HepG2 (cell line): ENCODE results near the gene HSD17B8. TPM values are rescaled to one million over a fixed set of nuclear protein-coding genes. Genes with fewer than 3 reads are reported as not detected.

Experiments
- EED ChIP-seq: sonication (generic); formaldehyde crosslinking; IDR thresholded peaks from 2 replicates; pipeline ENCODE4 v1.5.0; 2020; ENCODE audit warnings: mild to moderate bottlenecking, missing genetic modification reagents
- FOXO1 ChIP-seq: sonication (generic); formaldehyde crosslinking; IDR thresholded peaks from 2 replicates; pipeline ENCODE4 v1.4.0; 2020; ENCODE audit warnings: missing genetic modification reagents
- IKZF1 ChIP-seq: fragments of 450-650 bp; IDR thresholded peaks from 2 replicates; pipeline ENCODE4 v1.7.1; 2016
- KLF15 ChIP-seq: sonication (generic); formaldehyde crosslinking; IDR thresholded peaks from 2 replicates; pipeline ENCODE4 v1.8.1; 2023; ENCODE audit warnings: borderline replicate concordance, mild to moderate bottlenecking, inconsistent platforms, missing genetic modification reagents, mixed read lengths
- KLF6 ChIP-seq: IDR thresholded peaks from 2 replicates; pipeline ENCODE4 v1.8.0; 2016; ENCODE audit warnings: missing biosample characterization, missing genetic modification reagents
- MAFK ChIP-seq, 2 experiments: IDR thresholded peaks in 1 of 2; conservative IDR thresholded peaks in 1 of 2; 2 replicates each; pipeline ENCODE4 v1.6.1; 2011; ENCODE audit warnings: improper control_type of control experiment in 2 of 2, low read length in 2 of 2
- MAZ ChIP-seq, 2 experiments: sonication (generic) in 1 of 2; formaldehyde crosslinking in 1 of 2; IDR thresholded peaks; 2 replicates each; pipeline versions ENCODE4 v1.5.0 to v1.6.1; 2012 to 2020; ENCODE audit warnings: low read depth in 2 of 2, mild to moderate bottlenecking in 2 of 2, borderline replicate concordance in 1 of 2, improper control_type of control experiment in 1 of 2, low read length in 1 of 2, missing genetic modification reagents in 1 of 2, moderate library complexity in 1 of 2
- REXO4 ChIP-seq: sonication (generic); formaldehyde crosslinking; IDR thresholded peaks from 2 replicates; pipeline ENCODE4 v1.8.0; 2022; ENCODE audit warnings: missing genetic modification reagents, mild to moderate bottlenecking, borderline replicate concordance
- SMYD3 ChIP-seq: sonication (generic); formaldehyde crosslinking; IDR thresholded peaks from 2 replicates; pipeline ENCODE4 v1.8.1; 2023; ENCODE audit warnings: mild to moderate bottlenecking, missing genetic modification reagents
- ZBTB8A ChIP-seq: sonication (generic); formaldehyde crosslinking; IDR thresholded peaks from 2 replicates; pipeline ENCODE4 v1.4.0; 2020; ENCODE audit warnings: mild to moderate bottlenecking, low read depth, missing genetic modification reagents, borderline replicate concordance
- ZFP36L1 ChIP-seq: sonication (generic); formaldehyde crosslinking; IDR thresholded peaks from 2 replicates; pipeline ENCODE4 v1.8.0; 2022; ENCODE audit warnings: mild to moderate bottlenecking, missing genetic modification reagents, moderate library complexity
- ZNF292 ChIP-seq: sonication (generic); formaldehyde crosslinking; IDR thresholded peaks from 2 replicates; pipeline ENCODE4 v1.8.1; 2022; ENCODE audit warnings: mild to moderate bottlenecking, low read depth, missing genetic modification reagents, borderline replicate concordance
- ZNF724P ChIP-seq: sonication (generic); formaldehyde crosslinking; IDR thresholded peaks from 2 replicates; pipeline ENCODE4 v1.8.0; 2022; ENCODE audit warnings: missing genetic modification reagents, borderline replicate concordance
- ZNF891 ChIP-seq: sonication (generic); formaldehyde crosslinking; IDR thresholded peaks from 2 replicates; pipeline ENCODE4 v1.5.0; 2020; ENCODE audit warnings: mild to moderate bottlenecking, missing genetic modification reagents
- polyA plus RNA-seq, 8 experiments: library from polyadenylated mRNA; depleted of rRNA in 3 of 8; stranded (reverse) in 7 of 8; unstranded in 1 of 8; fragments of >200 nt; fragmentation: Illumina TruSeq in 4 of 8; extraction: Trizol in 4 of 8; gene quantifications; 2 replicates each; pipeline versions ENCODE4 v1.2.1 to v1.2.3, GENCODE V29; 2011 to 2016; ENCODE audit warnings: low read depth in 4 of 8, missing spikeins in 1 of 8, mixed read lengths in 1 of 8; ENCODE audit not compliant: insufficient read depth in 1 of 8
- total RNA-seq, 5 experiments: library from RNA; depleted of rRNA; stranded (reverse); fragments of >200 nt; fragmentation: Illumina TruSeq; extraction: Trizol; gene quantifications; 2 replicates each; pipeline ENCODE4 v1.2.3, GENCODE V29; 2016; ENCODE audit warnings: low read depth in 1 of 5
- TF ChIP-seq, protein P1 (sequence below), 2 experiments: sonication (generic) in 1 of 2; formaldehyde crosslinking in 1 of 2; IDR thresholded peaks; 2 replicates each; pipeline versions ENCODE4 v1.4.0 to v1.6.1; 2018 to 2020; ENCODE audit warnings: missing genetic modification reagents in 2 of 2, borderline replicate concordance in 1 of 2, low read depth in 1 of 2, mild to moderate bottlenecking in 1 of 2, missing biosample characterization in 1 of 2
- TF ChIP-seq, protein P2 (sequence below): sonication (generic); formaldehyde crosslinking; IDR thresholded peaks from 2 replicates; pipeline ENCODE4 v1.4.0; 2020; ENCODE audit warnings: missing genetic modification reagents, mild to moderate bottlenecking, borderline replicate concordance
- TF ChIP-seq, protein P3 (sequence below): IDR thresholded peaks from 2 replicates; pipeline ENCODE4 v1.4.0; 2020; ENCODE audit warnings: mild to moderate bottlenecking, missing genetic modification reagents
- TF ChIP-seq, protein P4 (sequence below): sonication (generic); formaldehyde crosslinking; IDR thresholded peaks from 2 replicates; pipeline ENCODE4 v1.5.0; 2020; ENCODE audit warnings: mild to moderate bottlenecking, missing genetic modification reagents, moderate library complexity
- TF ChIP-seq, protein P5 (sequence below): sonication (generic); formaldehyde crosslinking; IDR thresholded peaks from 2 replicates; pipeline ENCODE4 v1.4.0; 2020; ENCODE audit warnings: mild to moderate bottlenecking, missing genetic modification reagents

Gene HSD17B8
- total and polyA plus RNA-seq, 2 of the 13 experiments (the other 11 are each of a cell fraction or from before 2014, with no cell fraction given): 12.6 to 20.1 TPM

DNA sequence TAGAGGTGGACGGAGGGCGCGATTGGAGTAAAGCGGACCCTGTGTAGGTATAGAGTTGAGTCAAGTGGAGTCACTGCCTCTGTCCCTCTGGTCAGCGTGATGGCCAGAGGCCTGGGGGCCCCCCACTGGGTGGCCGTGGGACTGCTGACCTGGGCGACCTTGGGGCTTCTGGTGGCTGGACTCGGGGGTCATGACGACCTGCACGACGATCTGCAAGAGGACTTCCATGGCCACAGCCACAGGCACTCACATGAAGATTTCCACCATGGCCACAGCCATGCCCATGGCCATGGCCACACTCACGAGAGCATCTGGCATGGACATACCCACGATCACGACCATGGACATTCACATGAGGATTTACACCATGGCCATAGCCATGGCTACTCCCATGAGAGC lies 3.3 kb upstream of the HSD17B8 start (continued):
- TF ChIP-seq, protein P1, sequence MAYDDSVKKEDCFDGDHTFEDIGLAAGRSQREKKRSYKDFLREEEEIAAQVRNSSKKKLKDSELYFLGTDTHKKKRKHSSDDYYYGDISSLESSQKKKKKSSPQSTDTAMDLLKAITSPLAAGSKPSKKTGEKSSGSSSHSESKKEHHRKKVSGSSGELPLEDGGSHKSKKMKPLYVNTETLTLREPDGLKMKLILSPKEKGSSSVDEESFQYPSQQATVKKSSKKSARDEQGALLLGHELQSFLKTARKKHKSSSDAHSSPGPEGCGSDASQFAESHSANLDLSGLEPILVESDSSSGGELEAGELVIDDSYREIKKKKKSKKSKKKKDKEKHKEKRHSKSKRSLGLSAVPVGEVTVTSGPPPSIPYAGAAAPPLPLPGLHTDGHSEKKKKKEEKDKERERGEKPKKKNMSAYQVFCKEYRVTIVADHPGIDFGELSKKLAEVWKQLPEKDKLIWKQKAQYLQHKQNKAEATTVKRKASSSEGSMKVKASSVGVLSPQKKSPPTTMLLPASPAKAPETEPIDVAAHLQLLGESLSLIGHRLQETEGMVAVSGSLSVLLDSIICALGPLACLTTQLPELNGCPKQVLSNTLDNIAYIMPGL (CRISPR knock-in tag; IDR thresholded peaks at IDR 0.05; ENCODE audit: borderline replicate concordance in 1 of 2, low read depth in 1 of 2): peak in 1 of 2 experiments; percentile 57; a peak in 2 of 4 replicates
- no peak for TF ChIP-seq ZNF724P
- no peak for TF ChIP-seq KLF15 (CRISPR knock-in tag)
- TF ChIP-seq MAZ (IDR thresholded peaks at IDR 0.05; ENCODE audit: borderline replicate concordance, low read depth, low read length): no peak
- TF ChIP-seq MAZ (CRISPR knock-in tag; IDR thresholded peaks at IDR 0.05; ENCODE audit: low read depth): no peak
- no peak for TF ChIP-seq SMYD3 (CRISPR knock-in tag)
- TF ChIP-seq, protein P2, sequence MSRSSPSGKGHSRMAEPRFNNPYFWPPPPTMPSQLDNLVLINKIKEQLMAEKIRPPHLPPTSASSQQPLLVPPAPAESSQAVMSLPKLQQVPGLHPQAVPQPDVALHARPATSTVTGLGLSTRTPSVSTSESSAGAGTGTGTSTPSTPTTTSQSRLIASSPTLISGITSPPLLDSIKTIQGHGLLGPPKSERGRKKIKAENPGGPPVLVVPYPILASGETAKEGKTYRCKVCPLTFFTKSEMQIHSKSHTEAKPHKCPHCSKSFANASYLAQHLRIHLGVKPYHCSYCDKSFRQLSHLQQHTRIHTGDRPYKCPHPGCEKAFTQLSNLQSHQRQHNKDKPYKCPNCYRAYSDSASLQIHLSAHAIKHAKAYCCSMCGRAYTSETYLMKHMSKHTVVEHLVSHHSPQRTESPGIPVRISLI (CRISPR knock-in tag): no peak
- TF ChIP-seq REXO4 (CRISPR knock-in tag): 0 out of 2 replicates have a peak, but pooled peaks have one; percentile 17
- no peak for TF ChIP-seq FOXO1
- no peak; the same call in 1 of the 2 replicates for TF ChIP-seq EED (CRISPR knock-in tag)
- no peak for TF ChIP-seq ZFP36L1 (CRISPR knock-in tag)
- no peak for TF ChIP-seq MAFK (conservative IDR thresholded peaks at IDR 0.05 in 1 of 2, IDR thresholded peaks at IDR 0.05 in 1 of 2; ENCODE audit: low read length in 2 of 2)
- TF ChIP-seq ZNF292 (CRISPR knock-in tag): 0 out of 2 replicates have a peak, but pooled peaks have one; percentile 22
- TF ChIP-seq, protein P3, sequence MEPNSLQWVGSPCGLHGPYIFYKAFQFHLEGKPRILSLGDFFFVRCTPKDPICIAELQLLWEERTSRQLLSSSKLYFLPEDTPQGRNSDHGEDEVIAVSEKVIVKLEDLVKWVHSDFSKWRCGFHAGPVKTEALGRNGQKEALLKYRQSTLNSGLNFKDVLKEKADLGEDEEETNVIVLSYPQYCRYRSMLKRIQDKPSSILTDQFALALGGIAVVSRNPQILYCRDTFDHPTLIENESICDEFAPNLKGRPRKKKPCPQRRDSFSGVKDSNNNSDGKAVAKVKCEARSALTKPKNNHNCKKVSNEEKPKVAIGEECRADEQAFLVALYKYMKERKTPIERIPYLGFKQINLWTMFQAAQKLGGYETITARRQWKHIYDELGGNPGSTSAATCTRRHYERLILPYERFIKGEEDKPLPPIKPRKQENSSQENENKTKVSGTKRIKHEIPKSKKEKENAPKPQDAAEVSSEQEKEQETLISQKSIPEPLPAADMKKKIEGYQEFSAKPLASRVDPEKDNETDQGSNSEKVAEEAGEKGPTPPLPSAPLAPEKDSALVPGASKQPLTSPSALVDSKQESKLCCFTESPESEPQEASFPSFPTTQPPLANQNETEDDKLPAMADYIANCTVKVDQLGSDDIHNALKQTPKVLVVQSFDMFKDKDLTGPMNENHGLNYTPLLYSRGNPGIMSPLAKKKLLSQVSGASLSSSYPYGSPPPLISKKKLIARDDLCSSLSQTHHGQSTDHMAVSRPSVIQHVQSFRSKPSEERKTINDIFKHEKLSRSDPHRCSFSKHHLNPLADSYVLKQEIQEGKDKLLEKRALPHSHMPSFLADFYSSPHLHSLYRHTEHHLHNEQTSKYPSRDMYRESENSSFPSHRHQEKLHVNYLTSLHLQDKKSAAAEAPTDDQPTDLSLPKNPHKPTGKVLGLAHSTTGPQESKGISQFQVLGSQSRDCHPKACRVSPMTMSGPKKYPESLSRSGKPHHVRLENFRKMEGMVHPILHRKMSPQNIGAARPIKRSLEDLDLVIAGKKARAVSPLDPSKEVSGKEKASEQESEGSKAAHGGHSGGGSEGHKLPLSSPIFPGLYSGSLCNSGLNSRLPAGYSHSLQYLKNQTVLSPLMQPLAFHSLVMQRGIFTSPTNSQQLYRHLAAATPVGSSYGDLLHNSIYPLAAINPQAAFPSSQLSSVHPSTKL (CRISPR knock-in tag): no peak
- TF ChIP-seq, protein P4, sequence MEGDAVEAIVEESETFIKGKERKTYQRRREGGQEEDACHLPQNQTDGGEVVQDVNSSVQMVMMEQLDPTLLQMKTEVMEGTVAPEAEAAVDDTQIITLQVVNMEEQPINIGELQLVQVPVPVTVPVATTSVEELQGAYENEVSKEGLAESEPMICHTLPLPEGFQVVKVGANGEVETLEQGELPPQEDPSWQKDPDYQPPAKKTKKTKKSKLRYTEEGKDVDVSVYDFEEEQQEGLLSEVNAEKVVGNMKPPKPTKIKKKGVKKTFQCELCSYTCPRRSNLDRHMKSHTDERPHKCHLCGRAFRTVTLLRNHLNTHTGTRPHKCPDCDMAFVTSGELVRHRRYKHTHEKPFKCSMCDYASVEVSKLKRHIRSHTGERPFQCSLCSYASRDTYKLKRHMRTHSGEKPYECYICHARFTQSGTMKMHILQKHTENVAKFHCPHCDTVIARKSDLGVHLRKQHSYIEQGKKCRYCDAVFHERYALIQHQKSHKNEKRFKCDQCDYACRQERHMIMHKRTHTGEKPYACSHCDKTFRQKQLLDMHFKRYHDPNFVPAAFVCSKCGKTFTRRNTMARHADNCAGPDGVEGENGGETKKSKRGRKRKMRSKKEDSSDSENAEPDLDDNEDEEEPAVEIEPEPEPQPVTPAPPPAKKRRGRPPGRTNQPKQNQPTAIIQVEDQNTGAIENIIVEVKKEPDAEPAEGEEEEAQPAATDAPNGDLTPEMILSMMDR (CRISPR knock-in tag): 0 out of 2 replicates have a peak, but pooled peaks have one; percentile 25
- no peak for TF ChIP-seq KLF6 (CRISPR knock-in tag)
- no peak for TF ChIP-seq ZNF891 (CRISPR knock-in tag)
- TF ChIP-seq, protein P5, sequence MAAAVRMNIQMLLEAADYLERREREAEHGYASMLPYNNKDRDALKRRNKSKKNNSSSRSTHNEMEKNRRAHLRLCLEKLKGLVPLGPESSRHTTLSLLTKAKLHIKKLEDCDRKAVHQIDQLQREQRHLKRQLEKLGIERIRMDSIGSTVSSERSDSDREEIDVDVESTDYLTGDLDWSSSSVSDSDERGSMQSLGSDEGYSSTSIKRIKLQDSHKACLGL: no peak
- no peak for TF ChIP-seq ZBTB8A
- TF ChIP-seq IKZF1: no peak
